ENCODE measurements around the gene CCDC106. TPM values are rescaled to one million over a fixed set of nuclear protein-coding genes. Genes with fewer than 3 reads are reported as not detected.

CCDC106 gene
- total and polyA plus RNA-seq, 2 experiments from 2014 or later = 42.4 to 43.5 TPM

DNA sequence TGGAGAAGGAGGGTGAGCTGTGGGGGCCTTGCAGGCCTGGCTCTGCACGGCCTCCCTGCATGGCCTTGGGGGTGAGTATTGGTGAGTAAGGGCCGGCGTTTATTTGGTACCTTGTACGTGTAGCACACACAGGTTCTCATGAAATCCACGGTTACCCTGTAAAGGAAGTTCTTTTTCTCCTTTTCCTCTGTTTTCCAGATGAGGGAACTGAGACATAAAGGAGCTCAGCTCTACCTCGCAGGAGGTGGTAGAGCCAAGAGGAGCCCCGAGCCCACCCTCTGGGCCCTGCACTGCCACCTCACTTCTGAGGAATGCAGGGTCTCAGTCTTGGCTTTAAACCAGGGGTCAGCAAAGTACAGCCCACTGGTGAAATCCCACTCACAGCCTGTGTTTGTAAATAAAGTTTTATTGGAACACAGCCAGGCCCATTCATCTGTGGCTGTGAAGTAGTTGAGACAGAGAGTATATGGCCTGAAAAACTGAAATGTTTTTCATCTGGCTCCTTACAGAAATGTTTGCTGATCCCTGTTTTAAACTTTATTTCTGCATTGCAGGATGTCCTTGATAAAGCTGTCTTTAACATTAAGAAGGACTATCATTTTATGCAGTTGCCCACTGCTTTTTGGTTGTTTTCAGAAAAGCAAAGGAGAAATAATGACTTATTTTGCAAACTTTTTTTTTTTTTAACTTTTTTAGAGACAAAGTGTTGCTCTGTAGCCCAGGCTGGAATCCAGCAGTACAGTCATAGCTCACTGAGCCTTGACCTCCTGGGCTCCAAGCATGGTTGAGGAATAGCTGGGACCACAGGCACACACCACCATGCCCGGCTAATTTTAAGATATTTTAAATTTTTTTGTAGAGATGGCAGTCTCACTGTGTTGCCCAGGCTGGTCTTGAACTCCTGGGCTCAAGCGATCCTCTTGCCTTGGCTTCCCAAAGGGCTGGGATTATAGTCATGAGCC lies 33.4 kb downstream of the CCDC106 start:
- H3K36me3 ChIP-seq = peaks cover 13% of the 10 kb centered on the region

DNA sequence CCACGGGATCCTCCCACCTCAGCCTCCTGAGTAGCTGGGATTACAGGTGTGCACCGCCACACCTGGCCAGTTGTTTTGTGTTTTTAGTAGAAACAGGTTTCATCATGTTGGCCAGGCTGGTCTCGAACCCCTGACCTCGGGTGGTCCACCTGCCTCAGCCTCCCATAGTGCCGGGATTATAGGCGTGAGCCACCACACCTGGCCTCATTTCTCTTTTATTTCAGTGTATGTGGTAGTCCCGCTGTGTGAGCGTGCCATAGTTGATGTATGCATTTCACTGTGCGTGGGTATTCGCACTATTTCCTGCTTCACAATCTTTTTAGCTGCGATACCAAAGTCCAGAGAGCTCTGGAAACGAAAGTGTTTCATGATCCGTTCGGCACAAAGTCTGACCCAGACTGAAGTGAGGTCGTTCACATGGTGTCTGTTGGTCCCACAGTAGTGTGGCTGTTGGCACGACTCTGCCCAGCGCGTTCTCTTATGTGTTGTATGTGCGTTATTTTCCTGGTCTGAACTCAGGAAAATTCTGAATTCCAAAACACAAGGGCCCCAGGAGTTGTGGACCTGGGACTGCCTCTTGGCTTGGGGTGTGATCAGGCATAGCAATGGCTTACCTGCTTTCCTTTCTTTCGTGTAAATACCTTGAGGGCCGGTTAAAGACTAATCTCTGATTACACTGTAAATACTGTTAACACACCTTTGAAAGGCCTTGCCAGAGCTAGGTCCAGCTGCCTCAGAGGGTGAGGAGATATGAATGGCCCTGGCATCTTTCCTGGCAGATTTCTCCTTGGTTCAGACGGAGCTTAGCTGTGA lies 35.6 kb downstream of the CCDC106 start:
- DNase-seq (ENCODE audit: low read depth in 1 of 2, low spot score in 1 of 2) = no peak

More for the DNA sequence above, 33.4 kb downstream of the CCDC106 start:
- Histone ChIP-seq H3K27me3 (no peaks in the 10 kb centered on the region), H3K27ac (no peak overlapping the region), H3K4me3 (no peak overlapping the region), H3K4me1 (ENCODE audit: low read depth) (peaks cover 3% of the 10 kb centered on the region), H3K9me3 (ENCODE audit: low read depth) (no peaks in the 10 kb centered on the region)
- TF ChIP-seq, protein P1, sequence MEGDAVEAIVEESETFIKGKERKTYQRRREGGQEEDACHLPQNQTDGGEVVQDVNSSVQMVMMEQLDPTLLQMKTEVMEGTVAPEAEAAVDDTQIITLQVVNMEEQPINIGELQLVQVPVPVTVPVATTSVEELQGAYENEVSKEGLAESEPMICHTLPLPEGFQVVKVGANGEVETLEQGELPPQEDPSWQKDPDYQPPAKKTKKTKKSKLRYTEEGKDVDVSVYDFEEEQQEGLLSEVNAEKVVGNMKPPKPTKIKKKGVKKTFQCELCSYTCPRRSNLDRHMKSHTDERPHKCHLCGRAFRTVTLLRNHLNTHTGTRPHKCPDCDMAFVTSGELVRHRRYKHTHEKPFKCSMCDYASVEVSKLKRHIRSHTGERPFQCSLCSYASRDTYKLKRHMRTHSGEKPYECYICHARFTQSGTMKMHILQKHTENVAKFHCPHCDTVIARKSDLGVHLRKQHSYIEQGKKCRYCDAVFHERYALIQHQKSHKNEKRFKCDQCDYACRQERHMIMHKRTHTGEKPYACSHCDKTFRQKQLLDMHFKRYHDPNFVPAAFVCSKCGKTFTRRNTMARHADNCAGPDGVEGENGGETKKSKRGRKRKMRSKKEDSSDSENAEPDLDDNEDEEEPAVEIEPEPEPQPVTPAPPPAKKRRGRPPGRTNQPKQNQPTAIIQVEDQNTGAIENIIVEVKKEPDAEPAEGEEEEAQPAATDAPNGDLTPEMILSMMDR (IDR thresholded peaks at IDR 0.05; ENCODE audit: low read depth, low read length) = no peak
- no peak for DNase-seq (ENCODE audit: low read depth in 1 of 2, low spot score in 1 of 2)

DNA sequence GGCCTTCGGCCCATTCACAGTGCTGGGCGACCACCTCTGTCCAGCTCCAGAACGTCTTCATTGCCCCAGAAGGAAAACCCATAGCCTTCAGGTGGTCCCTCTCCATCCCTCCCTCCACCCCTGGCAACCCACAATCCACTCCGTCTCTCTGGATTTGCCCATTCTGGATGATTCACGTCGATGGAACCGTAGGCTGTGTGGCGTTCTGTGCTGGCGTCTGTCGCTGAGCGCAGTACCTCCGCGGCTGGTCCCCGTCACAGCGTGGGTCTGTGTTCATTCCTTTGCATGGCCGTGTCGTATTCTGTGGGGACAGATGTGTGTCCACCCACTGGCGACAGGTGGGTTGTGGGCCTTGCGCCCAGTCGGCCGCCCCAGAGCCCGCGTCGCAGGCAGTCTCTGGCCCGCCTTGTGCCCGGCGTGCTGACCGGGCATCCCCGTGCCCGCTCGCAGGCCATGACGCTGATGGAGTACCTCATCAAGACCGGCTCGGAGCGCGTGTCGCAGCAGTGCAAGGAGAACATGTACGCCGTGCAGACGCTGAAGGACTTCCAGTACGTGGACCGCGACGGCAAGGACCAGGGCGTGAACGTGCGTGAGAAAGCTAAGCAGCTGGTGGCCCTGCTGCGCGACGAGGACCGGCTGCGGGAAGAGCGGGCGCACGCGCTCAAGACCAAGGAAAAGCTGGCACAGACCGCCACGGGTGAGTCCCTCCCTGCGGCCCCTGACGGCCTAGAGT lies 37.1 kb downstream of the CCDC106 start:
- Histone ChIP-seq H3K36me3 (peaks cover 5% of the 10 kb centered on the region), H3K27me3 (no peaks in the 10 kb centered on the region), H3K4me3 (no peak overlapping the region), H3K4me1 (ENCODE audit: low read depth) (no peaks in the 10 kb centered on the region), H3K27ac (no peak overlapping the region), H3K9me3 (ENCODE audit: low read depth) (no peaks in the 10 kb centered on the region)
- TF ChIP-seq, protein P1 (IDR thresholded peaks at IDR 0.05; ENCODE audit: low read depth, low read length) = no peak
- no peak for DNase-seq (ENCODE audit: low read depth in 1 of 2, low spot score in 1 of 2)

More for the DNA sequence above, 35.6 kb downstream of the CCDC106 start:
- no peaks in the 10 kb centered on the region for H3K9me3 ChIP-seq (ENCODE audit: low read depth)
- TF ChIP-seq, protein P1 (IDR thresholded peaks at IDR 0.05; ENCODE audit: low read depth, low read length) = no peak
- H3K36me3 ChIP-seq = peaks cover 11% of the 10 kb centered on the region
- H3K27me3 ChIP-seq = no peaks in the 10 kb centered on the region
- H3K27ac ChIP-seq = no peak overlapping the region
- no peak overlapping the region for H3K4me3 ChIP-seq
- no peaks in the 10 kb centered on the region for H3K4me1 ChIP-seq (ENCODE audit: low read depth)

DNA sequence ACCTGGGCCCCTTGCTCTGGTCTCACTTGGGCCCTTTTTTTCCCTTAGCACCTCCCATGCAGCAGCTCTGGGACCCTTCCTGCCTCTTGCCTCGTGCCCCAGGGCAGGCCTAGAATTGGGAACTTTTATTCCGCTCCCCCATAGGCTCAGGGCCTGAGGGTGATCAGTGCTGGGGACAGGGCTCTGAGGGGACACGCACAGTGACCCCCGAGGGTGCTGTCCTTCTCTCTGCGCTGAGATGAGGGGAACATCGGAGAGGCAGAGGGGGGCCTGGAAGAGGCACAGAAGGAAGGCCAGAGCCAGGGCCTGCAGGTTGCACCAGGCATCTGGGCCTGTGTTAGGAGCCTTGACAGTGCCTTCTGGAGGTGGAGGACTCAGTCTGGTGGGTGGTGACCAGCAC lies 37.8 kb downstream of the CCDC106 start:
- Histone ChIP-seq H3K27ac (no peak overlapping the region), H3K9me3 (ENCODE audit: low read depth) (no peaks in the 10 kb centered on the region), H3K36me3 (peaks cover 10% of the 10 kb centered on the region), H3K27me3 (no peaks in the 10 kb centered on the region), H3K4me3 (no peak overlapping the region), H3K4me1 (ENCODE audit: low read depth) (no peaks in the 10 kb centered on the region)
- no peak for DNase-seq (ENCODE audit: low read depth in 1 of 2, low spot score in 1 of 2)
- TF ChIP-seq, protein P1 (IDR thresholded peaks at IDR 0.05; ENCODE audit: low read depth, low read length) = no peak

Measured in cardiac muscle cell (in vitro differentiated cells and primary cell).